GM19467 (cell line): Measurements from ENCODE around the gene MUSK.
"Not testable (repeated sequence)": the region's sequence is repeated elsewhere in the genome, so short reads cannot be mapped to it uniquely, and the experiment has no call there.

Source experiments
- ATAC-seq: cut with Tn5 transposase; IDR thresholded peaks from one replicate; pipeline ENCODE4 v1.9.1; 2021; ENCODE audit warnings: mild to moderate bottlenecking, moderate library complexity; ENCODE audit not compliant: unreplicated experiment

MUSK gene

GRCh38 chr9:110691002-110691549 lies 22.5 kb downstream of the MUSK start:
- no peak for ATAC-seq

- not testable (repeated sequence) for ATAC-seq
These were observed 27.3 kb downstream of the MUSK start for GRCh38 chr9:110695846-110696245.

- ATAC-seq = no peak
These were observed 32.4 kb downstream of the MUSK start for GRCh38 chr9:110700953-110701352.

GRCh38 chr9:110703669-110704068 lies 35.1 kb downstream of the MUSK start:
- no peak for ATAC-seq

GRCh38 chr9:110707419-110707818 lies 38.8 kb downstream of the MUSK start:
- no peak for ATAC-seq

- no peak for ATAC-seq
These were observed 41.8 kb downstream of the MUSK start for GRCh38 chr9:110710420-110710819.

GRCh38 chr9:110712955-110713354 lies 44.4 kb downstream of the MUSK start:
- ATAC-seq = no peak

GRCh38 chr9:110714314-110714713 lies 45.7 kb downstream of the MUSK start:
- ATAC-seq = no peak

- no peak for ATAC-seq
These were observed 59.5 kb downstream of the MUSK start for GRCh38 chr9:110728058-110728457.

- ATAC-seq = no peak
These were observed 61.0 kb downstream of the MUSK start for GRCh38 chr9:110729641-110730040.

- ATAC-seq = no peak
These were observed 62.9 kb downstream of the MUSK start for GRCh38 chr9:110731437-110732028.

- no peak for ATAC-seq
These were observed 70.4 kb downstream of the MUSK start for GRCh38 chr9:110738982-110739381.

- no peak for ATAC-seq
These were observed 74.3 kb downstream of the MUSK start for GRCh38 chr9:110742741-110743371.

GRCh38 chr9:110744715-110745384 lies 76.3 kb downstream of the MUSK start:
- ATAC-seq = no peak

- ATAC-seq = no peak
These were observed 77.1 kb downstream of the MUSK start for GRCh38 chr9:110745676-110746075.

- ATAC-seq = no peak
These were observed 77.8 kb downstream of the MUSK start for GRCh38 chr9:110746211-110746930.

GRCh38 chr9:110748251-110748893 lies 79.8 kb downstream of the MUSK start:
- no peak for ATAC-seq

GRCh38 chr9:110750272-110750671 lies 81.7 kb downstream of the MUSK start:
- no peak for ATAC-seq

GRCh38 chr9:110751971-110752370 lies 83.4 kb downstream of the MUSK start:
- no peak for ATAC-seq

GRCh38 chr9:110752766-110753165 lies 84.2 kb downstream of the MUSK start:
- ATAC-seq = no peak

GRCh38 chr9:110753731-110754231 lies 85.2 kb downstream of the MUSK start:
- ATAC-seq = no peak
